Measurements from ENCODE around the gene PTPRD.

Gene PTPRD

GRCh38 chr9:8534828-8535227, 2078.0 kb downstream of the PTPRD start:
- DNase-seq = no peak

GRCh38 chr9:8533681-8534080, 2079.1 kb downstream of the PTPRD start:
- no peak for DNase-seq

GRCh38 chr9:8531826-8532415, 2080.9 kb downstream of the PTPRD start:
- no peak for DNase-seq

- DNase-seq = no peak
These were observed 2091.7 kb downstream of the PTPRD start for GRCh38 chr9:8521112-8521511.

GRCh38 chr9:8515748-8516147, 2097.1 kb downstream of the PTPRD start:
- no peak for DNase-seq

GRCh38 chr9:8514760-8515159, 2098.0 kb downstream of the PTPRD start:
- DNase-seq = no peak

- no peak for DNase-seq
These were observed 2104.0 kb downstream of the PTPRD start for GRCh38 chr9:8508671-8509290.

- no peak for DNase-seq
These were observed 2118.2 kb downstream of the PTPRD start for GRCh38 chr9:8494571-8494970.

GRCh38 chr9:8492679-8493078, 2120.1 kb downstream of the PTPRD start:
- DNase-seq = no peak

- no peak for DNase-seq
These were observed 2120.8 kb downstream of the PTPRD start for GRCh38 chr9:8492024-8492423.

- no peak for DNase-seq
These were observed 2121.2 kb downstream of the PTPRD start for GRCh38 chr9:8491563-8491962.

- no peak for DNase-seq
These were observed 2123.0 kb downstream of the PTPRD start for GRCh38 chr9:8489835-8490234.

GRCh38 chr9:8486095-8486494, 2126.7 kb downstream of the PTPRD start:
- DNase-seq = no peak

- DNase-seq = no peak
These were observed 2128.1 kb downstream of the PTPRD start for GRCh38 chr9:8484597-8485191.

- no peak for DNase-seq
These were observed 2135.4 kb downstream of the PTPRD start for GRCh38 chr9:8477450-8477849.

- DNase-seq = no peak
These were observed 2137.9 kb downstream of the PTPRD start for GRCh38 chr9:8474937-8475336.

GRCh38 chr9:8473244-8474020, 2139.4 kb downstream of the PTPRD start:
- DNase-seq = no peak

- peak; percentile 8 for DNase-seq
These were observed 2144.7 kb downstream of the PTPRD start for GRCh38 chr9:8468045-8468637.

GRCh38 chr9:8457816-8458215, 2155.0 kb downstream of the PTPRD start:
- no peak for DNase-seq

- no peak for DNase-seq
These were observed 2155.7 kb downstream of the PTPRD start for GRCh38 chr9:8457055-8457454.

- DNase-seq = no peak
These were observed 2156.5 kb downstream of the PTPRD start for GRCh38 chr9:8456344-8456743.

GRCh38 chr9:8450810-8451545, 2161.8 kb downstream of the PTPRD start:
- DNase-seq = no peak

GRCh38 chr9:8448226-8448625, 2164.6 kb downstream of the PTPRD start:
- no peak for DNase-seq
